GM15510 (cell line): ENCODE data around the gene SPTY2D1.

Experiments used
- POLR2A ChIP-seq: IDR thresholded peaks from 3 replicates; pipeline ENCODE4 v1.6.1; 2011; ENCODE audit warnings: borderline replicate concordance; ENCODE audit not compliant: insufficient read length; ENCODE audit errors: extremely low read depth

Gene SPTY2D1, protein sequence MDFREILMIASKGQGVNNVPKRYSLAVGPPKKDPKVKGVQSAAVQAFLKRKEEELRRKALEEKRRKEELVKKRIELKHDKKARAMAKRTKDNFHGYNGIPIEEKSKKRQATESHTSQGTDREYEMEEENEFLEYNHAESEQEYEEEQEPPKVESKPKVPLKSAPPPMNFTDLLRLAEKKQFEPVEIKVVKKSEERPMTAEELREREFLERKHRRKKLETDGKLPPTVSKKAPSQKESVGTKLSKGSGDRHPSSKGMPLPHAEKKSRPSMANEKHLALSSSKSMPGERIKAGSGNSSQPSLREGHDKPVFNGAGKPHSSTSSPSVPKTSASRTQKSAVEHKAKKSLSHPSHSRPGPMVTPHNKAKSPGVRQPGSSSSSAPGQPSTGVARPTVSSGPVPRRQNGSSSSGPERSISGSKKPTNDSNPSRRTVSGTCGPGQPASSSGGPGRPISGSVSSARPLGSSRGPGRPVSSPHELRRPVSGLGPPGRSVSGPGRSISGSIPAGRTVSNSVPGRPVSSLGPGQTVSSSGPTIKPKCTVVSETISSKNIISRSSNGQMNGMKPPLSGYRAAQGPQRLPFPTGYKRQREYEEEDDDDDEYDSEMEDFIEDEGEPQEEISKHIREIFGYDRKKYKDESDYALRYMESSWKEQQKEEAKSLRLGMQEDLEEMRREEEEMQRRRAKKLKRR

DNA sequence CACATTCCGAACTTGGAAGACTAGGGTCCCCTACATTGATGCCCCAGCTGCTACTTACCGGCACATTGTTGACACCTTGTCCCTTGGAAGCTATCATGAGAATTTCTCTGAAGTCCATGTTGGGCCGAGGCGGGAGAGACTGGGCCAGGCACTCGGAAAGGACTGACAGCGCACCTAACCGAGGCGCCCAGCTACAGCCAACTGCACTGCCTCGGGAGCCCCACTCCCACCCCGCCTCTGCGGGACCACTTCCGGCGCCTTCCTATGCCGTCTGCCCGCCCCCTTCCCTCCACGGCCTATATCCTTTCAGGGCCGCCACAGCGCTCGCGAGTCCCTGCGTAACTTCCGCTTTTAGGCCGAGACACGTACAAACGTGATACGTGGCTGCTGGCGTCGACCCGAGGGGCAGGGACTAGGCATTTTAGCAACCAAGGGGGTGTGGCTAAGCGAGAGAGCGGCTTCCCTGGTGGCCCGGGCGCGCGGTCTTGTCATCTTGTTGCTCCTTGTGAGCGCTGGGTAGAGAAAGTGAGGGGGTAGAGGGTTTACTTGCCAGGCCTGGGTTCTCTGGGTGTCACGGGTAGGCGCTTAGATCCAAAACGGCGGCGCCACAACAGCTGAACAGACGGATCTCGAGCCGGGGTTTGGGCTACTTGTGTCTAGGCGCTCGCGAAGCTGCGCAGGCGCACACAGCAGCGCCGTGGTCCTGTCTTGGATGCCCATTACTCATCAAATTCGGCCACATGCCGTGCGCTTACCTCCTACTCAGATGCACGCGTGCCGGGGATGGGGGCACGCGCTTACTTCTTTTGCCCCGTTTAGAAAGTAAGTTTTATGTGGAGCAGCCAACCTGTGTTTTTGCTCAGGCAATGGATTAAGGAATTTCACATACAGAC is at the start of gene SPTY2D1:
Gene SPTY2D1, minus strand, starts transcription at position 203 of the 893 bp plus-strand sequence. Its CDS starts 85 bp downstream, at position 118.
- TF ChIP-seq POLR2A: peak; percentile 94

DNA sequence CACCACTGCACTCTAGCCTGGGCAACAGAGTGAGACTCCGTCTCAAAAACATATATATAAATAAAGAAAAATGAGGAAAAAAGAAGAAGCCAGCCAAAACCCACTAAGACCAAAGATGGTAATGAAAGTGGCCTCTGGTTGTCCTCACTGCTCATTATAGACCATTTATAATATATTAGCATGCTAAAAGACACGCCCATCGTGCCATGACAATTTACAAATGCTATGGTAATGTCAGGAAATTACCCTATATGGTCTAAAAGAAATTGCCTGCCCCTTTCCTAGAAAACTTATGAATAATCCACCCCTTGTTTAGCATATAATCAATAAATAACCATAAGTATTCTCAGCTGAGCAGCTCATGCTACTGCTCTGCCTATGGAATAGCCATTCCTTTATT is 48.3 kb upstream of the SPTY2D1 start:
- no peak for TF ChIP-seq POLR2A

DNA sequence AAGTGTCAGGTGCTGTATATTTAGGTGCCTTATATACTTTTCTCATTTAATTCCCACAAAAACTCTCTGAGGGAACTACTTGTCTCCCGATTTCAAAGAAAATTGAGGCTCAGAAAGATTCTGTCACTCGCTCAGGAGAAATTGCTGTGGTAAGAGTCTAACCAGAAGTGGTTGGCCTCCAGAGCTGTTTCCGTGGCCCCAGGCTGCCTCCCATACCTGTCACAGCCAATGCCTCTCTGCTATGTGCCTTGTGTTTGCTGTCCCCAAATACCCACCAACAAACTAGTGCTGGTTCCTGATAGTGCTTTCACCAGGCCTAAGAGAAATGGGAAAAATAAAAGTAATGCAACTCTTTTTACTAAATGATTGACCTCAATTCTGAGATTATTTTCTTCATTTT is 43.4 kb upstream of the SPTY2D1 start:
- TF ChIP-seq POLR2A: no peak

DNA sequence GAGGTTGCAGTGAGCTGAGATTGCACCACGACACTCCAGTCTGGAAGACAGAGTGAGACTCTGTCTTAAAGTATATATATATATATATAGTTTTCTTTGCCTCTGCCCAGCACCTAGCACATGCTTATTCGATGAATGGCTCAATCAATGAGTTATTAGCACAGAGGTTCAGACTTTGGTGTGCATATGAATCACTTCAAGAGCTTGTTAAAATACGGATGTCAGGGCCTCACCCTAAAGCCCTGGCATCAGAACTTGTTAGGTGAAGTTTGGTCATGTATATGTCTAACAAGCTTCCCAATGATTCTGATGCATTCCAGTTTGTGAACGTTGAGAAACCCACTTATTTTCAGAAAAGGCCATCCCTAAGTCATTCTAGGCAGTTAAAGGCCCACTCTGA is 42.7 kb upstream of the SPTY2D1 start:
- no peak for TF ChIP-seq POLR2A

DNA sequence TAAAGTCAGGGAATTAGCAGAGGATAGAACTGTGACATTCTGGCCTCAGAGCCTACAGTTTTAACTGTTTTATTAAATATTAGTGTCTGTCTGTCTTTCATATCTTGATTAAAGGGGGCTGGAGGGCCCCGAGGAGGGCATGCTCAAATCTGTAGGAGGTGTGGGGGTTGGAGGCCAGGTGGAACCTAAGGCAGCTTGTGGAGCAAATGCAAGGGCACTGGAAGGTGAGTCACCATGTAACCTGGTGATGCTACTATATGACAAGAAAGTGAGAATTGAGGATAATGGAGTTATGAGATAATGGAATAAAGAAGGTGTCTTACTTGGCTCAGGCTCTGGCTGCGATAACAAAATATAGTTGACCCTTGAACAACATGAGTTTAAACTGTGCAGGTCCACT is 37.1 kb upstream of the SPTY2D1 start:
- TF ChIP-seq POLR2A: no peak

DNA sequence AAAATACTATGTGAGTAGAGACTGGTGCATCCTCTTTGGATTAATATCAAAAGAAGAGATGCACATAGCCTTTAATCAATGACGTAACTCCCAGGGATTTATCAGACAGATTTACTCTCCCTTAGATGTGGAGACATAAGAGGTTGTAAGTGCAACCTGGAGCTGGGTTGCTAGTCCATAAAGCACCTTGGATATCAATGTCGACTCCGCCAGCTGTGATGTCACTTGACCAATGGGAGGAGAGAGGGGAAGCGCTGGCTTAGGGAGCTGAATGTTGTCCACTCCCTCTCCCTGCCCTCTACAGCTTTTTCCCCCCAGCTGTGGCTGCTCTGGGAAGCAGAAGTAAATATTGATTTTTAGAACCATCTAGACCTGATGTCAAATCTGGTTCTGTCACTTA is 35.6 kb upstream of the SPTY2D1 start:
- TF ChIP-seq POLR2A: no peak

DNA sequence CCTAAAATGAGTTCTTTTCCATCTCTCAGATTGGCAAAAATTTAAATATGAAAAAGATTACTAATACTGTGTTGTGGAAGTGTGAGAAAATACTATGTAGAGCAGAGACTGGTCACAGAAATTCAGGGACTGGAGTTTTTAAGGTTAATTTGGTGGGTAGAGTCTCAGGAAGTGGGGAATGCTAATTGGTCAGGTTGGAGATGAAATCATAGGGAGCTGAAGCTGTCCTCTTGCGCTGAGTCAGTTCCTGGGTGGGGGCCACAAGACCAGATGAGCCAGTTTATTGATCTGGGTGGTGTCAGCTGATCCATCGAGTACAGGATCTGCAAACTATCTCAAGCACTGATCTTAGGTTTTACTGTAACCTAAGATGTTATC is 35.1 kb upstream of the SPTY2D1 start:
- no peak for TF ChIP-seq POLR2A

DNA sequence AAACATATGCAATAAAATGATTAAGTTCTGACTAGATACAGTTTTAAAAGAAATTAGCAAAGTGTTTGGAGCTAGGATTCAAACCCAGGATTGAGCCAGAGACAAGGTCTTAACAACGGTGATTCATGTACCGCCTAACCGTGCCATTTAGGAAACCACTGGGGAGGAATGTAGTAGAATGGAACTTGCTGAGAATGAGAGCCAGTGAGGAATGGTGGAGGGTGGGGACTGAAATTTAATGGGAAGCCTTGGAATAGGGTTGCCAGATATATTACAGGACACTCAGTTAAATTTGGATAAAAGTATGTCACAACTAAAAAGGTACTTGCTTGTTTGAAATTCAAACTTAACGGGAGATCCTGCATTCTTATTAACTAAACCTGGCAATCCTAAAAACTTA is 34.0 kb upstream of the SPTY2D1 start:
- TF ChIP-seq POLR2A: no peak

DNA sequence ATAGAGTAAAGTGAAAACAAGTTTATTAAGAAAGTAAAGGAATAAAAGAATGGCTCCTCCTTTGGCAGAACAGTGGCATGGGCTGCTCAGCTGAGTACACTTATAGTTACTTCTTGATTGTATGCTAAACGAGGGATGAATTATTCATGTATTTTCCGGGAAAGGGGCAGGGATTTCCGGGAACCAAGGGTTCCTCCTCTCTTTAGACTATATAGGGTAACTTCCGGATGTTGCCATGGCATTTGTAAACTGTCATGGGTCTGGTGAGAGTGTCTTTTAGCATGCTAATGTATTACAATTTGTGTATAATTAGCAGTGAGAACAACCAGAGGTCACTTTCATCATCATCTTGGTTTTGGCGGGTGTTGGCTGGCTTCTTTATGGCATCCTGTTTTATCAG is 23.5 kb upstream of the SPTY2D1 start:
- TF ChIP-seq POLR2A: no peak

DNA sequence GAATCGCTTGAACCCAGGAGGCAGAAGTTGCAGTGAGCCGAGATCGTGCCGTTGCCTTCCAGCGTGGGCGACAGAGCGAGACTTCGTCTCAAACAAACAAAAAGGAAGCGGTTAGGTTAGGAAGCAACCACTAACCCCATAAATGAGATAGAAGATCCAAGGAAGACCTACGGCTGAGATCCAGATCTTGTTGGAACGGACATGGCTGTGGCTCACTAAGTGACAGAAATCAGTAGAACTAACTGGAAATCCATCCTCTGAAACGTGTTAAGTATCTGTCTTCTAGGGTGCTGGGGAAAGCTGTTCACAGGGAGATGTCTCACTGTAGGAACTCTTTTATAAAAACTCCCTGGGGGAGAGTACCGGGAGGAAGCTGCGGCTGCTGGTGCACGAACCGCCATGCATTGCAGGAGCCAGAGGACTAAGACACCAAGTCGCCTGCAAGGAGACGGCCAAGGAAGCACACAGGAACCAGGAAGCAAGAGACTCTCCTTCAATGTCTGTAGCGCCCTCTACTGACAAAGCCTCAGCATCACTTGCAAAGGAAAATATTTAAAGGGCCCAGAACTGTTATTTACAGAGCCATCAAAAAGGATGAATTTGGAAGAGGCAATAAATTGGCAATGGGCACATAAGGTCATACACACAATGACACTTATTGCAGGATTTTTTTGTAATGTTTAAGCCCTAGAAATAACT is 16.9 kb upstream of the SPTY2D1 start:
- no peak for TF ChIP-seq POLR2A

DNA sequence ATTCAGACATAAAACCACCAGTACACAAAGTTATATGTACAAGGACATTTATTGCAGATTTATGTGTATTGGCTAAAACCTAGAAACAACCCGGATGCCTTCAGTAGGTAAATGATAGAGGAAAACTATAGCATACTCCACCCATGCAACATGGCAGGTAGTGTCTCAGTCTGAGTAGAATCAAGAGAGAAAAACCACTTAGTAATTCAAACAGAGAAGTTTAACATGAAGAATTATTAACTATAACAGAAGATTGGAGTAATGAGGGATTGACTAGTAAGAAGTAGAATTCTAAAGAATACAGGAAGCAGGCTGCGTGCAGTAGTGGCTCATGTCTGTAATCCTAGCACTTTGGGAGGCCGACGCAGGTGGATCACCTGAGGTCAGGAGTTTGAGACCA is 16.2 kb upstream of the SPTY2D1 start:
- TF ChIP-seq POLR2A: no peak

DNA sequence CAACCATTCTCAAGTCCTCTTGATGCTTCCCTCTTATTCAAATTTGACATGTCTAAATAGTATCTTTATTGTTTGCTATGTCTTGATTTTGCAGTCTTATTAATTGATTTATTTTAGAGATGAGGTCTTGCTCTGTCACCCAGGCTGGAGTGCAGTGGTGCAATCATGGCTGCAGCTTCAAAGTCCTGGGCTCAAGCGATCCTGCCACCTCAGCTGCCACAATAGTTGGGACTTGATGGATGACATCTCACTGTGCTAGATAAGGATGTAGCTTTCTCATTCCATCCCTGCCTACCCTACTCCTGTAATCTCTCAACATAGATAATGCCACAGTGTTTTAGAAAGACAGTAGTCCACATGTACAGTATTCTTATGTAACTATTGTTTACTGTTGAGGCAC is 7.5 kb upstream of the SPTY2D1 start:
- no peak for TF ChIP-seq POLR2A

DNA sequence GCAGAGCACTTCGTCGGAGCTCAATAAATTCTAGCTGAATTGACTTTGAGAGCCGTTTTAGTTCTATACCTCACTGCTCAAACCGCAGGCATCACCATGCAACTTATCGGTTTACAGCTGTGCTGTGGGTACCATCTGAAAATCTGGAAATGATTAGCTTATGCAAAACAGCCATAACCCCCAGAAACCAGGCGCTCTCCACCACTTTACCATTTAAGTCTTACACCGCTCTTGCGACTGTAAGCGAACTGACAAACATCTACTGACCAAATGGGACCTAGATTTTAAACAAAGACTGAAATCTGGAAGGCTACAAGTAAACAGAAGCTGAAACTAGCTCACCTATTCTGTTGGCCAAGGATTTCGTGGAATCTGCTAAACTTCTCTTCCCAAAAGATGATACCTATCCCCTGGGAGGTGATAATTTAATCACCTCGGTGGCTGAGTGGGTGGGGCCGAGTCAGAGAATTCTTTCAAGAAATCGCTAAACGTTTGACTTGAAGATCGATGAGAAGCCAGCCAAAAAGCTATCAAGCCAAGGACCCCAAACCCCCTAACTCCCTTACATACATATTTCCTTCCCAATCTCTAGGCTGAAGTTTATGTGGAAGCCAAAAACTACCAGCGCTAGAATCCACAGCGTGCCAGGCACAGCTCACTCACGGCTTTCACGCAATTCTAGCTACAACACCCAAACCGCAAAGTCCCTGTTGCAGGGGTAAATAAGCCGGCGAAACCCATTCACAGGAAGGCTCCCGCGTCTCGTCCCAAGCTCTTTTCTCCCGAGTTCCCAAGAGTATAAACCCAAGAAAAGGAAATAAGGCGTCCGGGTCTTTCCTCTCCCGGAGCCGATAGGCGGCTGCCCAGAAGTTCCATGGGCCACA is 644 bp downstream of the SPTY2D1 start:
- no peak for TF ChIP-seq POLR2A

DNA sequence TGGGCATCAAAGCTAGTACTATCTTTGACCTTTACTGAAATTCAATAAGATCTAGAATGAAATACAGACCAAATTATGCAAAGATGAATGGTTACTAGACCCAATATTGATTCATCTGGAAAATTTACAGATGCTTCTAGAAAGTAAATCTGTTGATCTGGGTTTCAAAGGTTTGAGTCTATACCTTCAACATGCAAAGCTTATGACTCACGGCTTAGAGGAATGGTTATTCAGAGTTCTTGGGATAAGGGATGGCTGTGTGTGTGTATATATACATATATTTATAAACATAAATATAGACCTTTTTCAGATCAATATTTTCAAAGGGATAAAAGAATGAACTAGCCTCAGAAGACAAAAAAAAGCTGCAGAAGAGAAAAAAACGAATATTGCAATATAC is 1.3 kb downstream of the SPTY2D1 start:
- TF ChIP-seq POLR2A: no peak
